ENCODE data around the gene XIRP2. TPM values are rescaled to one million over a fixed set of nuclear protein-coding genes. Genes with fewer than 3 reads are reported as not detected.
A peak's percentile ranks its signal among the peaks of the same experiment; 100 is the strongest.

XIRP2 gene
- total RNA-seq, 1 donor from 2014 or later, result not detected

DNA sequence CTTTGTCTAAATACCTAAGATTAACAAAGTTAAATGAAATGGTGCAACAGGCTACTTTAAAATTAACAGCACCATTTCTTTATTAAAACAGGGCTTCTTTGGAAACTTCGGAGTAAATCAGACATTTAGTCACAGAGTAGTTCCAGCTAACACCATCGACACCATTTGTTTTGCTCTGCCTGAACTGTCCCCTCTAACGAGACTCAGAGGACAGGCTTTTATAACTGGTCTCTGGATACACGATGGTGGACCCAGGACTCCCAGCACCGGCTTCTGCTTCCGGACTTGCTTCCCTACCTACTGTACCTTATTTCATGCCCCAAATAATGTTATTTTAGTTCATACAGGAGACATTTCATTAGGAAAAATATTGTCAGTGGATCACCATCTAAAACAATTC, 252.1 kb downstream of the XIRP2 start:
- no peak overlapping the region for H3K27ac ChIP-seq
- H3K9me3 ChIP-seq (ENCODE audit: low read depth), result no peaks in the 10 kb centered on the region
- no peaks in the 10 kb centered on the region for H3K79me2 ChIP-seq (ENCODE audit: low read depth)
- Mint-ChIP-seq H3K4me1 (peaks cover 14% of the 10 kb centered on the region), H3K9me3 (no peaks in the 10 kb centered on the region), H3K4me3 (no peak overlapping the region), H3K36me3 (no peaks in the 10 kb centered on the region), H3K27ac (no peak overlapping the region), H3K27me3 (ENCODE audit: insufficient read depth, low read depth) (no peaks in the 10 kb centered on the region)
- H2AFZ ChIP-seq (replicated peaks), result peak overlapping the region; percentile 36
- H3K9ac ChIP-seq, result no peak overlapping the region
- H4K20me1 ChIP-seq (ENCODE audit: low read depth), result no peaks in the 10 kb centered on the region
- H3K4me2 ChIP-seq, result no peak overlapping the region
- TF ChIP-seq, protein P1, sequence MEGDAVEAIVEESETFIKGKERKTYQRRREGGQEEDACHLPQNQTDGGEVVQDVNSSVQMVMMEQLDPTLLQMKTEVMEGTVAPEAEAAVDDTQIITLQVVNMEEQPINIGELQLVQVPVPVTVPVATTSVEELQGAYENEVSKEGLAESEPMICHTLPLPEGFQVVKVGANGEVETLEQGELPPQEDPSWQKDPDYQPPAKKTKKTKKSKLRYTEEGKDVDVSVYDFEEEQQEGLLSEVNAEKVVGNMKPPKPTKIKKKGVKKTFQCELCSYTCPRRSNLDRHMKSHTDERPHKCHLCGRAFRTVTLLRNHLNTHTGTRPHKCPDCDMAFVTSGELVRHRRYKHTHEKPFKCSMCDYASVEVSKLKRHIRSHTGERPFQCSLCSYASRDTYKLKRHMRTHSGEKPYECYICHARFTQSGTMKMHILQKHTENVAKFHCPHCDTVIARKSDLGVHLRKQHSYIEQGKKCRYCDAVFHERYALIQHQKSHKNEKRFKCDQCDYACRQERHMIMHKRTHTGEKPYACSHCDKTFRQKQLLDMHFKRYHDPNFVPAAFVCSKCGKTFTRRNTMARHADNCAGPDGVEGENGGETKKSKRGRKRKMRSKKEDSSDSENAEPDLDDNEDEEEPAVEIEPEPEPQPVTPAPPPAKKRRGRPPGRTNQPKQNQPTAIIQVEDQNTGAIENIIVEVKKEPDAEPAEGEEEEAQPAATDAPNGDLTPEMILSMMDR (IDR thresholded peaks at IDR 0.05), result no peak
- no peak for TF ChIP-seq EZH2phosphoT487 (IDR thresholded peaks at IDR 0.05)
- no peak for TF ChIP-seq EZH2 (IDR thresholded peaks at IDR 0.05)
- H3K27me3 ChIP-seq, result no peaks in the 10 kb centered on the region
- H3K4me3 ChIP-seq, result no peak overlapping the region
- H3K36me3 ChIP-seq, result no peaks in the 10 kb centered on the region
- no peak for DNase-seq (ENCODE audit: low spot score)
- H3K4me1 ChIP-seq, result no peaks in the 10 kb centered on the region
- no peaks in the 10 kb centered on the region for H3F3A ChIP-seq (ENCODE audit: low read depth)

DNA sequence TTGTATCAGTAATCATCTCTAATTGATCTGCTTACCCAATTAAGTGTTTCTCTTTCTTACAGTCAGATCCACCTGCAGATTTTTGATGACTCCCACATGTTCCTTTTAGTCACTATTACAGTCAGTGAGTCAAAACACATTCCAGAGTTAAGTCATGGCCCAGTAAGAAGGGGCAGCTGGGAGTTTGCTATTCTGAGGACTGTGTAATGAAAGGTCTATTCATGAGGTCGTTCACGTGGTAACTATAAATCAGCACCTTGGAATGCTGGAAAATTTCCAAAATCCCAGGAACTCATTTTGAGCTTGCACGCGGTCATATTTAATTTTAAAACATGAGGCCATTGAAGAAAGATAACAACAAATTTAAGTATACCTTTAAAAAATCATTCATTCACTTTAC, 252.5 kb downstream of the XIRP2 start:
- Histone ChIP-seq H3K9me3 (ENCODE audit: low read depth) (no peaks in the 10 kb centered on the region), H2AFZ (replicated peaks) (no peak overlapping the region), H3K4me2 (no peak overlapping the region), H3K79me2 (ENCODE audit: low read depth) (no peaks in the 10 kb centered on the region), H3F3A (ENCODE audit: low read depth) (no peaks in the 10 kb centered on the region), H3K27me3 (no peaks in the 10 kb centered on the region), H3K4me1 (no peaks in the 10 kb centered on the region), H3K27ac (no peak overlapping the region), H3K9ac (no peak overlapping the region), H3K4me3 (no peak overlapping the region), H3K36me3 (no peaks in the 10 kb centered on the region), H4K20me1 (ENCODE audit: low read depth) (no peaks in the 10 kb centered on the region)
- H3K36me3 Mint-ChIP-seq, result no peaks in the 10 kb centered on the region
- H3K4me3 Mint-ChIP-seq, result no peak overlapping the region
- DNase-seq (ENCODE audit: low spot score), result no peak
- H3K4me1 Mint-ChIP-seq, result peaks cover 10% of the 10 kb centered on the region
- H3K27me3 Mint-ChIP-seq (ENCODE audit: insufficient read depth, low read depth), result no peaks in the 10 kb centered on the region
- no peak overlapping the region for H3K27ac Mint-ChIP-seq
- TF ChIP-seq EZH2 (IDR thresholded peaks at IDR 0.05) (no peak), EZH2phosphoT487 (IDR thresholded peaks at IDR 0.05) (no peak)
- TF ChIP-seq, protein P1 (IDR thresholded peaks at IDR 0.05), result no peak
- H3K9me3 Mint-ChIP-seq, result no peaks in the 10 kb centered on the region

DNA sequence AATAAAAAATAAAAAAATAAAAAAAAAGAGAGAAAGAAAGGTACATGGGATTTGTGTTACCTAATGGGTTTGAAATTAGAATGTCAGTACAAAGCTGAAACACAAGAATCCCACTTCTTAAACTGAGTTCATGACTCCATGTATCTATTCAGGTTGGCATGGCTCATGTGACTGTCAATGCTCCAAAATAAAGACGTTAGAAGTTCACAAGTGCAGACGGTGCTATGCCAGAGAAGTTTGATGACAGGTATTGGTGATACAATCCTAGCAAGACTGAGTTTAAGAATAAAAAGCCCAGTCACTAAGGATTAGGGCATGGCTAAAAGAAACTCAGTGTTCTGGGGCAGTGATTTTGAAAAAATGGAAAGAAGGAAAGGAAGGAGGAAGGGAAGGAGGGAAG, 254.3 kb downstream of the XIRP2 start:
- no peak for DNase-seq (ENCODE audit: low spot score)
- no peaks in the 10 kb centered on the region for H3K9me3 ChIP-seq (ENCODE audit: low read depth)
- H4K20me1 ChIP-seq (ENCODE audit: low read depth), result no peaks in the 10 kb centered on the region
- H3K4me1 ChIP-seq, result no peaks in the 10 kb centered on the region
- Mint-ChIP-seq H3K27ac (no peak overlapping the region), H3K4me1 (peaks cover 6% of the 10 kb centered on the region), H3K36me3 (no peaks in the 10 kb centered on the region), H3K4me3 (no peak overlapping the region), H3K9me3 (no peaks in the 10 kb centered on the region), H3K27me3 (ENCODE audit: insufficient read depth, low read depth) (peaks cover 2% of the 10 kb centered on the region)
- no peak overlapping the region for H3K4me3 ChIP-seq
- H3F3A ChIP-seq (ENCODE audit: low read depth), result no peaks in the 10 kb centered on the region
- no peaks in the 10 kb centered on the region for H3K36me3 ChIP-seq
- no peak overlapping the region for H3K9ac ChIP-seq
- TF ChIP-seq, protein P1 (IDR thresholded peaks at IDR 0.05), result no peak
- TF ChIP-seq EZH2phosphoT487 (IDR thresholded peaks at IDR 0.05) (no peak), EZH2 (IDR thresholded peaks at IDR 0.05) (no peak)
- no peak overlapping the region for H3K4me2 ChIP-seq
- no peak overlapping the region for H2AFZ ChIP-seq (replicated peaks)
- H3K27me3 ChIP-seq, result no peaks in the 10 kb centered on the region
- no peaks in the 10 kb centered on the region for H3K79me2 ChIP-seq (ENCODE audit: low read depth)
- no peak overlapping the region for H3K27ac ChIP-seq

All from neural progenitor cell (in vitro differentiated cells).